ENCODE data around the gene PRPF18.

PRPF18 gene

GRCh38 chr10:13669182-13669855 is 82.6 kb downstream of the PRPF18 start:
- H3K27ac Mint-ChIP-seq, result peak overlapping the region; percentile 66 to 95 (median 68)
- H3K27me3 Mint-ChIP-seq (ENCODE audit: low read depth), result no peaks in the 10 kb centered on the region
- H3K36me3 Mint-ChIP-seq (ENCODE audit: low read depth), result peaks cover 85% of the 10 kb centered on the region
- TF ChIP-seq CTCF (IDR thresholded peaks at IDR 0.05; ENCODE audit: unreplicated experiment in 3 of 3), result no peak
- H3K4me1 Mint-ChIP-seq, result peaks cover 58% of the 10 kb centered on the region
- no peaks in the 10 kb centered on the region for H3K9me3 Mint-ChIP-seq
- H3K4me3 Mint-ChIP-seq, result no peak overlapping the region

GRCh38 chr10:13669901-13670300 is 83.1 kb downstream of the PRPF18 start:
- TF ChIP-seq CTCF (IDR thresholded peaks at IDR 0.05; ENCODE audit: unreplicated experiment in 3 of 3), result no peak
- Mint-ChIP-seq H3K36me3 (ENCODE audit: low read depth) (peaks cover 86% of the 10 kb centered on the region), H3K27ac (peak overlapping the region; percentile 66 to 95 (median 68)), H3K4me1 (peaks cover 64% of the 10 kb centered on the region), H3K4me3 (no peak overlapping the region), H3K9me3 (no peaks in the 10 kb centered on the region), H3K27me3 (ENCODE audit: low read depth) (no peaks in the 10 kb centered on the region)

- H3K36me3 Mint-ChIP-seq (ENCODE audit: low read depth), result peaks cover 86% of the 10 kb centered on the region
- H3K4me3 Mint-ChIP-seq, result no peak overlapping the region
- TF ChIP-seq CTCF (IDR thresholded peaks at IDR 0.05; ENCODE audit: unreplicated experiment in 3 of 3), result no peak
- H3K27ac Mint-ChIP-seq, result peak overlapping the region; percentile 66 to 95 (median 68)
- H3K27me3 Mint-ChIP-seq (ENCODE audit: low read depth), result no peaks in the 10 kb centered on the region
- no peaks in the 10 kb centered on the region for H3K9me3 Mint-ChIP-seq
- H3K4me1 Mint-ChIP-seq, result peaks cover 67% of the 10 kb centered on the region
These were observed 83.5 kb downstream of the PRPF18 start for GRCh38 chr10:13670311-13670710.

GRCh38 chr10:13671904-13672303 is 85.1 kb downstream of the PRPF18 start:
- Mint-ChIP-seq H3K4me3 (peak overlapping the region in 1 of 3 experiments; percentile 26), H3K4me1 (peaks cover 71% of the 10 kb centered on the region), H3K9me3 (no peaks in the 10 kb centered on the region), H3K36me3 (ENCODE audit: low read depth) (peaks cover 76% of the 10 kb centered on the region), H3K27me3 (ENCODE audit: low read depth) (no peaks in the 10 kb centered on the region), H3K27ac (peak overlapping the region; percentile 77 to 95 (median 80))
- no peak for TF ChIP-seq CTCF (IDR thresholded peaks at IDR 0.05; ENCODE audit: unreplicated experiment in 3 of 3)

GRCh38 chr10:13672548-13672947 is 85.8 kb downstream of the PRPF18 start:
- peaks cover 76% of the 10 kb centered on the region for H3K4me1 Mint-ChIP-seq
- no peaks in the 10 kb centered on the region for H3K27me3 Mint-ChIP-seq (ENCODE audit: low read depth)
- H3K9me3 Mint-ChIP-seq, result no peaks in the 10 kb centered on the region
- H3K4me3 Mint-ChIP-seq, result peak overlapping the region in 2 of 3 experiments; percentile 26 to 67
- TF ChIP-seq CTCF (IDR thresholded peaks at IDR 0.05; ENCODE audit: unreplicated experiment in 3 of 3), result no peak
- peak overlapping the region; percentile 77 to 95 (median 80) for H3K27ac Mint-ChIP-seq
- H3K36me3 Mint-ChIP-seq (ENCODE audit: low read depth), result peaks cover 77% of the 10 kb centered on the region

- peaks cover 71% of the 10 kb centered on the region for H3K4me1 Mint-ChIP-seq
- H3K27me3 Mint-ChIP-seq (ENCODE audit: low read depth), result no peaks in the 10 kb centered on the region
- no peaks in the 10 kb centered on the region for H3K9me3 Mint-ChIP-seq
- H3K4me3 Mint-ChIP-seq, result peak overlapping the region; percentile 22 to 66 (median 40)
- no peak for TF ChIP-seq CTCF (IDR thresholded peaks at IDR 0.05; ENCODE audit: unreplicated experiment in 3 of 3)
- peak overlapping the region; percentile 77 to 95 (median 80) for H3K27ac Mint-ChIP-seq
- H3K36me3 Mint-ChIP-seq (ENCODE audit: low read depth), result peaks cover 77% of the 10 kb centered on the region
These were observed 86.4 kb downstream of the PRPF18 start for GRCh38 chr10:13673156-13673555.
